NCI-H1105 (cell line): ENCODE results near the gene MYB.

ENCODE experiments used
- DNase-seq: peaks from one replicate; lab custom pipeline; 2025; lab: John Stamatoyannopoulos, UW

MYB gene

GRCh38 chr6:135250751-135251497 lies 69.8 kb downstream of the MYB start:
- no peak for DNase-seq

GRCh38 chr6:135251498-135252441 lies 70.7 kb downstream of the MYB start:
- peak; percentile 40 for DNase-seq

GRCh38 chr6:135254471-135254870 lies 73.4 kb downstream of the MYB start:
- DNase-seq: no peak

GRCh38 chr6:135256866-135257265 lies 75.8 kb downstream of the MYB start:
- DNase-seq: no peak

GRCh38 chr6:135257631-135258405 lies 76.7 kb downstream of the MYB start:
- no peak for DNase-seq

- DNase-seq: no peak
Measured at GRCh38 chr6:135258970-135259369, 77.9 kb downstream of the MYB start.

GRCh38 chr6:135260612-135261011 lies 79.5 kb downstream of the MYB start:
- no peak for DNase-seq

GRCh38 chr6:135261872-135262725 lies 81.0 kb downstream of the MYB start:
- no peak for DNase-seq

GRCh38 chr6:135265278-135265677 lies 84.2 kb downstream of the MYB start:
- no peak for DNase-seq

GRCh38 chr6:135266675-135267074 lies 85.6 kb downstream of the MYB start:
- DNase-seq: peak; percentile 75

GRCh38 chr6:135267085-135267484 lies 86.0 kb downstream of the MYB start:
- DNase-seq: peak; percentile 86

GRCh38 chr6:135268263-135268662 lies 87.2 kb downstream of the MYB start:
- DNase-seq: no peak

- DNase-seq: no peak
Measured at GRCh38 chr6:135268740-135269139, 87.6 kb downstream of the MYB start.
